Measurements from ENCODE around the gene C19orf73. TPM values are rescaled to one million over a fixed set of nuclear protein-coding genes. Genes with fewer than 3 reads are reported as not detected.

C19orf73 gene
- total RNA-seq, 5 donors from 2014 or later (not counting 1 experiment from before 2014, with no cell fraction given), result 2.1 to 3.7 (median 2.5) TPM

- no peaks in the 10 kb centered on the region for H3K36me3 Mint-ChIP-seq
- H3K27ac Mint-ChIP-seq, result no peak overlapping the region
- Histone ChIP-seq H3K9me3 (no peaks in the 10 kb centered on the region), H3K36me3 (ENCODE audit: control insufficient read depth in 2 of 2, extremely low read depth in 1 of 2, insufficient read depth in 1 of 2, low read length in 1 of 2) (no peaks in the 10 kb centered on the region), H3K27ac (ENCODE audit: low read length) (no peak overlapping the region), H3K4me3 (ENCODE audit: control insufficient read depth in 1 of 2, extremely low read depth in 1 of 2, low read length in 1 of 2) (no peak overlapping the region), H3K4me1 (ENCODE audit: control insufficient read depth in 1 of 2, extremely low read depth in 1 of 2, insufficient read depth in 2 of 2, low read length in 2 of 2) (peaks cover 2 to 12% of the 10 kb centered on the region in 2 experiments), H3K27me3 (replicated peaks in 1 of 2; ENCODE audit: control insufficient read depth in 2 of 2, extremely low read depth in 1 of 2, insufficient read depth in 2 of 2, low read length in 1 of 2) (peaks cover 3 to 60% of the 10 kb centered on the region in 2 experiments)
- DNase-seq, result no peak
- CTCF ChIA-PET, result no interaction called here
- peaks cover 6 to 9% (median 8%) of the 10 kb centered on the region in 3 donors for H3K4me1 Mint-ChIP-seq
- H3K9me3 Mint-ChIP-seq, result no peaks in the 10 kb centered on the region
- H3K27me3 Mint-ChIP-seq, result peaks cover 40 to 45% of the 10 kb centered on the region in 2 donors
- POLR2A ChIA-PET, result no interaction called here
- 86% methylated on average over 12 of the region's 13 CpGs for WGBS (ENCODE audit: insufficient coverage)
- ATAC-seq (replicated peaks in 1 of 4), result no peak
- H3K4me3 Mint-ChIP-seq, result no peak overlapping the region
Observed at GRCh38 chr19:49160450-49161189, 41.7 kb upstream of the C19orf73 start.

- Histone ChIP-seq H3K36me3 (ENCODE audit: control insufficient read depth in 2 of 2, extremely low read depth in 1 of 2, insufficient read depth in 1 of 2, low read length in 1 of 2) (no peaks in the 10 kb centered on the region), H3K9me3 (no peaks in the 10 kb centered on the region), H3K27me3 (replicated peaks in 1 of 2; ENCODE audit: control insufficient read depth in 2 of 2, extremely low read depth in 1 of 2, insufficient read depth in 2 of 2, low read length in 1 of 2) (peaks cover 5 to 85% of the 10 kb centered on the region in 2 experiments), H3K4me3 (ENCODE audit: control insufficient read depth in 1 of 2, extremely low read depth in 1 of 2, low read length in 1 of 2) (peak within 1 kb of the TSS in 1 of 2 donors; percentile 2), H3K27ac (ENCODE audit: low read length) (no peak within 1 kb of the TSS), H3K4me1 (ENCODE audit: control insufficient read depth in 1 of 2, extremely low read depth in 1 of 2, insufficient read depth in 2 of 2, low read length in 2 of 2) (peaks cover 2 to 12% of the 10 kb centered on the region in 2 experiments)
- H3K4me1 Mint-ChIP-seq, result peaks cover 6 to 9% (median 8%) of the 10 kb centered on the region in 3 donors
- no peaks in the 10 kb centered on the region for H3K36me3 Mint-ChIP-seq
- DNase-seq (peak in 12 of 35 experiments; percentile 21 to 44 (median 32)), ATAC-seq (replicated peaks in 1 of 4) (peak; percentile 46 to 78 (median 63))
- H3K27ac Mint-ChIP-seq, result peak within 1 kb of the TSS in 1 of 2 donors; percentile 71
- 4% methylated on average over 25 of the region's 41 CpGs for WGBS (ENCODE audit: insufficient coverage)
- H3K4me3 Mint-ChIP-seq, result peak within 1 kb of the TSS; percentile 42 to 62 (median 44)
- peaks cover 0 to 8% (median 0%) of the 10 kb centered on the region in 3 donors for H3K9me3 Mint-ChIP-seq
- ChIA-PET CTCF (no interaction called here), POLR2A (no interaction called here)
- H3K27me3 Mint-ChIP-seq, result peaks cover 65 to 70% of the 10 kb centered on the region in 2 donors
Observed at GRCh38 chr19:49157445-49158224, 38.7 kb upstream of the C19orf73 start, which contains the start of gene TRPM4. TRPM4 (plus strand) TSS chr19:49157792; CDS start chr19:49157867, 75 bp downstream.

GRCh38 chr19:49155820-49156346, 36.9 kb upstream of the C19orf73 start:
- 41% methylated on average over 2 of the region's 4 CpGs for WGBS (ENCODE audit: insufficient coverage)
- Mint-ChIP-seq H3K27me3 (peaks cover 72 to 80% of the 10 kb centered on the region in 2 donors), H3K27ac (no peak overlapping the region), H3K4me3 (no peak overlapping the region), H3K36me3 (no peaks in the 10 kb centered on the region), H3K4me1 (peaks cover 12 to 18% (median 14%) of the 10 kb centered on the region in 3 donors), H3K9me3 (peaks cover 0 to 8% (median 0%) of the 10 kb centered on the region in 3 donors)
- Histone ChIP-seq H3K36me3 (ENCODE audit: control insufficient read depth in 2 of 2, extremely low read depth in 1 of 2, insufficient read depth in 1 of 2, low read length in 1 of 2) (no peaks in the 10 kb centered on the region), H3K4me3 (ENCODE audit: control insufficient read depth in 1 of 2, extremely low read depth in 1 of 2, low read length in 1 of 2) (no peak overlapping the region), H3K27ac (ENCODE audit: low read length) (no peak overlapping the region), H3K4me1 (ENCODE audit: control insufficient read depth in 1 of 2, extremely low read depth in 1 of 2, insufficient read depth in 2 of 2, low read length in 2 of 2) (peaks cover 6 to 23% of the 10 kb centered on the region in 2 experiments), H3K27me3 (replicated peaks in 1 of 2; ENCODE audit: control insufficient read depth in 2 of 2, extremely low read depth in 1 of 2, insufficient read depth in 2 of 2, low read length in 1 of 2) (peaks cover 11 to 88% of the 10 kb centered on the region in 2 experiments), H3K9me3 (no peaks in the 10 kb centered on the region)
- POLR2A ChIA-PET, result no interaction called here
- CTCF ChIA-PET, result no interaction called here
- ATAC-seq (replicated peaks in 1 of 4), result no peak
- DNase-seq, result no peak

- Histone ChIP-seq H3K4me3 (ENCODE audit: control insufficient read depth in 1 of 2, extremely low read depth in 1 of 2, low read length in 1 of 2) (no peak within 1 kb of the TSS), H3K9me3 (no peaks in the 10 kb centered on the region), H3K4me1 (ENCODE audit: control insufficient read depth in 1 of 2, extremely low read depth in 1 of 2, insufficient read depth in 2 of 2, low read length in 2 of 2) (peaks cover 8 to 30% of the 10 kb centered on the region in 2 experiments), H3K36me3 (ENCODE audit: control insufficient read depth in 2 of 2, extremely low read depth in 1 of 2, insufficient read depth in 1 of 2, low read length in 1 of 2) (no peaks in the 10 kb centered on the region), H3K27me3 (replicated peaks in 1 of 2; ENCODE audit: control insufficient read depth in 2 of 2, extremely low read depth in 1 of 2, insufficient read depth in 2 of 2, low read length in 1 of 2) (peaks cover 11 to 88% of the 10 kb centered on the region in 2 experiments), H3K27ac (ENCODE audit: low read length) (no peak within 1 kb of the TSS)
- no peaks in the 10 kb centered on the region for H3K36me3 Mint-ChIP-seq
- ChIA-PET CTCF (interaction anchor here in 1 of 2 donors (0.5 kb wide), 1 partner anchor 81 kb away, joined by 3 read pairs; no protein-coding TSS in a partner anchor), POLR2A (no interaction called here)
- no peak within 1 kb of the TSS for H3K27ac Mint-ChIP-seq
- no peak for DNase-seq
- peaks cover 14 to 21% (median 16%) of the 10 kb centered on the region in 3 donors for H3K4me1 Mint-ChIP-seq
- H3K4me3 Mint-ChIP-seq, result peak within 1 kb of the TSS in 1 of 3 donors; percentile 3
- ATAC-seq (replicated peaks in 1 of 4), result no peak
- peaks cover 0 to 8% (median 0%) of the 10 kb centered on the region in 3 donors for H3K9me3 Mint-ChIP-seq
- WGBS (ENCODE audit: insufficient coverage), result 62% methylated on average over 15 of the region's 19 CpGs
- H3K27me3 Mint-ChIP-seq, result peaks cover 65 to 77% of the 10 kb centered on the region in 2 donors
Observed at GRCh38 chr19:49155005-49155819, 36.3 kb upstream of the C19orf73 start, which contains the start of gene HRC. HRC (minus strand) TSS chr19:49155396; CDS start chr19:49155237, 159 bp downstream.

- peaks cover 59 to 75% of the 10 kb centered on the region in 2 donors for H3K27me3 Mint-ChIP-seq
- peaks cover 0 to 8% (median 0%) of the 10 kb centered on the region in 3 donors for H3K9me3 Mint-ChIP-seq
- no peaks in the 10 kb centered on the region for H3K36me3 ChIP-seq (ENCODE audit: control insufficient read depth in 2 of 2, extremely low read depth in 1 of 2, insufficient read depth in 1 of 2, low read length in 1 of 2)
- no peak overlapping the region for H3K27ac Mint-ChIP-seq
- ChIA-PET POLR2A (no interaction called here), CTCF (interaction anchor here in 1 of 2 donors (0.5 kb wide), 1 partner anchor 80 kb away, joined by 3 read pairs; no protein-coding TSS in a partner anchor)
- 90% methylated on average over 3 of the region's 6 CpGs for WGBS (ENCODE audit: insufficient coverage)
- H3K4me1 ChIP-seq (ENCODE audit: control insufficient read depth in 1 of 2, extremely low read depth in 1 of 2, insufficient read depth in 2 of 2, low read length in 2 of 2), result peaks cover 13 to 39% of the 10 kb centered on the region in 2 experiments
- ATAC-seq (replicated peaks in 1 of 4), result no peak
- DNase-seq, result no peak
- H3K4me3 ChIP-seq (ENCODE audit: control insufficient read depth in 1 of 2, extremely low read depth in 1 of 2, low read length in 1 of 2), result no peak overlapping the region
- H3K4me3 Mint-ChIP-seq, result peak overlapping the region in 1 of 3 donors; percentile 3
- H3K27ac ChIP-seq (ENCODE audit: low read length), result no peak overlapping the region
- H3K4me1 Mint-ChIP-seq, result peaks cover 24 to 30% (median 25%) of the 10 kb centered on the region in 3 donors
- H3K27me3 ChIP-seq (replicated peaks in 1 of 2; ENCODE audit: control insufficient read depth in 2 of 2, extremely low read depth in 1 of 2, insufficient read depth in 2 of 2, low read length in 1 of 2), result peaks cover 11 to 88% of the 10 kb centered on the region in 2 experiments
- H3K9me3 ChIP-seq, result no peaks in the 10 kb centered on the region
- no peaks in the 10 kb centered on the region for H3K36me3 Mint-ChIP-seq
Observed at GRCh38 chr19:49154279-49154678, 35.3 kb upstream of the C19orf73 start.
